Cardiac muscle cell (in vitro differentiated cells and primary cell): ENCODE data around the gene CAB39L. TPM values are rescaled to one million over a fixed set of nuclear protein-coding genes. Genes with fewer than 3 reads are reported as not detected.
A peak's percentile ranks its signal among the peaks of the same experiment; 100 is the strongest.

Source experiments
- DNase-seq, 2 donors: peaks; one replicate each; pipeline versions ENCODE4 v3.0.0 to v3.0.0-alpha.2; 2010 to 2017; ENCODE audit warnings: low read depth in 1 of 2, low spot score in 1 of 2
- H3K27ac ChIP-seq: fragments of 200-600 bp; sonication (generic); 2 replicates; pipeline ENCODE4 v1.5.1; 2016
- H3K27me3 ChIP-seq: fragments of 200-600 bp; sonication (generic); 2 replicates; pipeline ENCODE4 v1.6.0; 2016; ENCODE audit warnings: control low read depth
- H3K36me3 ChIP-seq: fragments of 200-600 bp; sonication (generic); 2 replicates; pipeline ENCODE4 v1.5.1; 2016; ENCODE audit warnings: control low read depth
- H3K4me1 ChIP-seq: fragments of 200-600 bp; sonication (generic); 2 replicates; pipeline ENCODE4 v1.8.1; 2017; ENCODE audit warnings: low read depth, mild to moderate bottlenecking, mixed run types
- H3K4me3 ChIP-seq: fragments of 200-600 bp; sonication (generic); 2 replicates; pipeline ENCODE4 v1.5.1; 2016; ENCODE audit warnings: mild to moderate bottlenecking
- H3K9me3 ChIP-seq: fragments of 200-600 bp; sonication (generic); 2 replicates; pipeline ENCODE4 v1.5.1; 2017; ENCODE audit warnings: low read depth, mild to moderate bottlenecking, control low read depth
- polyA plus RNA-seq: library from polyadenylated mRNA; unstranded; fragments of >200 nt; fragmentation: Nextera tagmentation; extraction: Ambion mirVana; gene quantifications from 2 replicates; pipeline ENCODE4 v1.2.1, GENCODE V29; 2016
- total RNA-seq: library from RNA; depleted of rRNA; stranded (reverse); fragments of >200 nt; gene quantifications from 2 replicates; pipeline ENCODE4 v1.2.3, GENCODE V29; 2016
- TF ChIP-seq, protein P1 (sequence below): IDR thresholded peaks from 2 replicates; pipeline ENCODE4 v1.5.1; 2012; ENCODE audit warnings: low read depth, mild to moderate bottlenecking, low read length

CAB39L gene
- total and polyA plus RNA-seq, 2 experiments from 2014 or later, result 22.3 to 25.5 TPM

DNA sequence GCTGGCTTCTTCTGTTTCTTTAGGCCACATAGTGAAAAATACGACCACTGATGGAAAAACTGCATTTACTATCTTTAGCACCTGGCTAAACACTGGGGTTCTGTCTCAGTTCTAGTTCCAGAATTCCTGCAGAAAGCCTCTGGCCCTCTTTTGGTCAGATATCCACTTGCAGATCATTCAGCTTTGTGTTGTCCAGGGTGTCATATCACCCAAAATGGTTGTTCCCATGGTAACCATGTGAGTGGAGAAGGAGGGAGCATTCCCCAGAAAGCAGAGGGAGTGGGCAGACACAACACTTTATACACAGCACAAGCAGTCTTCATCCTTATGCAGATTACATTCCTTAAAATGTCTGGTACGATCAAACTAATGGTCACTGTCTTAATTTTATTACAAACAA, 73.5 kb downstream of the CAB39L start:
- no peak for DNase-seq
- Histone ChIP-seq H3K4me3 (no peak overlapping the region), H3K4me1 (peaks cover 46% of the 10 kb centered on the region), H3K36me3 (no peaks in the 10 kb centered on the region), H3K27me3 (no peaks in the 10 kb centered on the region), H3K9me3 (no peaks in the 10 kb centered on the region), H3K27ac (no peak overlapping the region)
- TF ChIP-seq, protein P1, sequence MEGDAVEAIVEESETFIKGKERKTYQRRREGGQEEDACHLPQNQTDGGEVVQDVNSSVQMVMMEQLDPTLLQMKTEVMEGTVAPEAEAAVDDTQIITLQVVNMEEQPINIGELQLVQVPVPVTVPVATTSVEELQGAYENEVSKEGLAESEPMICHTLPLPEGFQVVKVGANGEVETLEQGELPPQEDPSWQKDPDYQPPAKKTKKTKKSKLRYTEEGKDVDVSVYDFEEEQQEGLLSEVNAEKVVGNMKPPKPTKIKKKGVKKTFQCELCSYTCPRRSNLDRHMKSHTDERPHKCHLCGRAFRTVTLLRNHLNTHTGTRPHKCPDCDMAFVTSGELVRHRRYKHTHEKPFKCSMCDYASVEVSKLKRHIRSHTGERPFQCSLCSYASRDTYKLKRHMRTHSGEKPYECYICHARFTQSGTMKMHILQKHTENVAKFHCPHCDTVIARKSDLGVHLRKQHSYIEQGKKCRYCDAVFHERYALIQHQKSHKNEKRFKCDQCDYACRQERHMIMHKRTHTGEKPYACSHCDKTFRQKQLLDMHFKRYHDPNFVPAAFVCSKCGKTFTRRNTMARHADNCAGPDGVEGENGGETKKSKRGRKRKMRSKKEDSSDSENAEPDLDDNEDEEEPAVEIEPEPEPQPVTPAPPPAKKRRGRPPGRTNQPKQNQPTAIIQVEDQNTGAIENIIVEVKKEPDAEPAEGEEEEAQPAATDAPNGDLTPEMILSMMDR, result no peak

DNA sequence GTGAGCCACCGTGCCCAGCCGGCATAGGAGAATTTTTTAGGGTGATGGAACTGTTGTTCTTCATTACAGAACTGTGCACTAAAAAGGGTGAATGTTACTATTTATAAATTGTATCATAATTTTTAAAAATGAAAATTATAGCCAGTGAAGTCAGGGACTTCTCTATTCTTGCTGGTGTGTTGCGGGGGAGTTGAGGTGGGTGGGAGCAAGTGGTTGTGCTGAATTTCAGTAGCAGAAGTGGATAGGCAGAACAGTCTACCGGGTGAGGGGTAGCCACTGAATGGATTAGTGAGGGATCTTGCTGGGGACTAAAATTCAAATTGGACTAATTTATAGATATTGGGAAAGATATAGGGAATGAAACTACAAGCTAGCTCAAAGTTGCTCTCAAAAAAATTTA, 74.0 kb downstream of the CAB39L start:
- no peak for DNase-seq
- Histone ChIP-seq H3K4me1 (peaks cover 42% of the 10 kb centered on the region), H3K27me3 (no peaks in the 10 kb centered on the region), H3K27ac (no peak overlapping the region), H3K4me3 (no peak overlapping the region), H3K36me3 (no peaks in the 10 kb centered on the region), H3K9me3 (no peaks in the 10 kb centered on the region)
- TF ChIP-seq, protein P1, result no peak

DNA sequence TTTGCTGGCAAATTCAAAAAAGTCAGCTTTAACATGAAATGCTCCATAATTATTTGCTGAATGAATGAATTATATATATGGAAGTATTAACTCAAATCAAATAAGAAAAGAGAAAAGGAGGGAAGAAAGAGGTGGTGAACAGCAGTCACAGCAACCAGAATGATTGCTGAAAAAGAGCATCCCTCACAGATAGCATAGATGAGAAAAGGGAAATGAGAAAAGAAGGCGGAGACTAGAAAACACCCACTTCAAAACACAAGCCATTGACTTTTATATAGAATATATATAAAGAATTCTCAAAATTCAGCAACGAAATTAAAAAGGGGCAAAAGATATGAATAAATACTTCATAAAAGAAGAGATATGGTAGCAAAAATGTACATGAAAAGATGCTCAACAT, 75.2 kb downstream of the CAB39L start:
- TF ChIP-seq, protein P1, result no peak
- no peak for DNase-seq
- Histone ChIP-seq H3K36me3 (no peaks in the 10 kb centered on the region), H3K27ac (no peak overlapping the region), H3K27me3 (no peaks in the 10 kb centered on the region), H3K4me1 (peaks cover 31% of the 10 kb centered on the region), H3K9me3 (no peaks in the 10 kb centered on the region), H3K4me3 (no peak overlapping the region)

DNA sequence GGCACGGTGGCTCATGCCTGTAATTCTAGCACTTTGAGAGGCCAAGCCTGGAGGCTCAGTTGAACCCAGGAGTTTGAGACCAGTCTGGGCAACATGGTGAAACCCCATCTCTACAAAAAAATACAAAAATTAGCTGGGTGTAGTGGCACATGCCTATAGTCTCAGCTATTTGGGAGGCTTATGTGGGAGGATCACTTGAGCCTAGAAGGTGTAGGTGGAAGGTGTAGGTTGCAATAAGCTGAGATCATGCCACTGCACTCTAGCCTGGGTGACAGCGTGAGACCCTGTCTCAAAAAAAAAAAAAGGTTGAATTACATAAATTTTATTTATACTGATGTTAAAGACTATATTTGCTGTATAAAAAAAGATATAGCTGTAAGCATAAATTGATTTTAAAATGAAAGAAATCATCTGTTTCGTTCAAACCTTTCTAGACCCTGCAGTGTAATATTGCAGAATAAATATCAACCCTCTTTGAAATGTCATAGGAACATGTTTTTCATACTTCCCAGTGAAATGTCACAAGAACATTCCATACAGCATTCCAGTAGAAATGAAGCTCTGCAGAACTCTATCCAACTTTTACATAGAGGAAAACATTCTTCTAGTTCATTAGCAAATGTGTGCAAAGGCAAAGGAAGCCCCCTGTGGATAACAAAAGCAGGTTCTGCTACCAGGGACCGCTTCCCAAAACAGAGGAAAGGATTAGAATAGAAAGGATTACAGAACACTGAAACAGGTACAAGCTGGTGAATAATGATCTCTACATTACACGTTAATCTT, 76.0 kb downstream of the CAB39L start:
- H3K4me3 ChIP-seq, result no peak overlapping the region

DNA sequence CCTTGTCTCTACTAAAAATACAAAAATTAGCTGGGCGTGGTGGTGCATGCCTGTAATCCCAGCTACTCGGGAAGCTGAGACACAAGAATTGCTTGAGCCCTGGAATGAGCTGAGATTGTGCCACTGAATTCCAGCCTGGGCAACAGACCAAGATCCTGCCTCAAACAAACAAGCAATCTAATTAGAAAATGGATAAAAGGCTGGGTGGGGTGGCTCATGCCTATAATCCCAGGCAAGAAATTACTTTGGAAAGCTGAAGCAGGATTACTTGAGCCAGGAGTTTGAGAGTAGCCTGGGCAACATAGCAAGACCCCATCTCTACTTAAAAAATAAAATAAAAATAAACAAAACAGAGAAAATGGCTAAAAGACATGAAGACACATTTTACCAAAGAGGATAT, 77.0 kb downstream of the CAB39L start:
- Histone ChIP-seq H3K4me3 (no peak overlapping the region), H3K27ac (no peak overlapping the region), H3K4me1 (peaks cover 18% of the 10 kb centered on the region), H3K27me3 (no peaks in the 10 kb centered on the region), H3K36me3 (no peaks in the 10 kb centered on the region), H3K9me3 (no peaks in the 10 kb centered on the region)
- peak in 1 of 2 donors; percentile 37 for DNase-seq
- TF ChIP-seq, protein P1, result no peak

More for the DNA sequence above, 76.0 kb downstream of the CAB39L start:
- Histone ChIP-seq H3K27me3 (no peaks in the 10 kb centered on the region), H3K36me3 (no peaks in the 10 kb centered on the region), H3K4me1 (peaks cover 22% of the 10 kb centered on the region), H3K9me3 (no peaks in the 10 kb centered on the region), H3K27ac (peak overlapping the region; percentile 32)
- DNase-seq, result peak in 1 of 2 donors; percentile 34
- TF ChIP-seq, protein P1, result no peak
